Sigmoid colon (tissue), 7 donors: ENCODE data around the gene PHOX2A. TPM values are rescaled to one million over a fixed set of nuclear protein-coding genes. Genes with fewer than 3 reads are reported as not detected.
A peak's percentile ranks its signal among the peaks of the same experiment; 100 is the strongest.
"Not testable (repeated sequence)": the region's sequence is repeated elsewhere in the genome, so short reads cannot be mapped to it uniquely, and the experiment has no call there.

Experiments
- DNase-seq: peaks from one replicate; pipeline ENCODE4 v3.0.0-alpha.2; 2019
- H3K27ac ChIP-seq, 4 donors: fragments of 200-600 bp; sonication (generic); one replicate each; pipeline ENCODE4 v1.5.1; 2016 to 2019; ENCODE audit warnings: mild to moderate bottlenecking in 1 of 4
- H3K27me3 ChIP-seq, 3 donors: fragments of 200-600 bp; sonication (generic); one replicate each; pipeline ENCODE4 v1.5.1; 2019; ENCODE audit warnings: mild to moderate bottlenecking in 1 of 3
- H3K36me3 ChIP-seq, 4 donors: fragments of 200-600 bp; sonication (generic); one replicate each; pipeline ENCODE4 v1.5.1; 2016 to 2019
- H3K4me1 ChIP-seq, 4 donors: fragments of 200-600 bp; sonication (generic); one replicate each; pipeline ENCODE4 v1.5.1; 2017 to 2019
- H3K4me3 ChIP-seq, 4 donors: fragments of 200-600 bp; sonication (generic); one replicate each; pipeline ENCODE4 v1.5.1; 2017 to 2019; ENCODE audit warnings: mild to moderate bottlenecking in 2 of 4, moderate library complexity in 1 of 4
- H3K9me3 ChIP-seq, 4 donors: fragments of 200-600 bp in 3 of 4; sonication (generic) in 3 of 4; one replicate each; pipeline versions ENCODE4 v1.5.1 to v1.6.1; 2013 to 2019
- CTCF ChIP-seq, 4 experiments: fragments of 450-650 bp in 3 of 4; fragments of 200-600 bp in 1 of 4; IDR thresholded peaks; one replicate each; pipeline ENCODE4 v1.5.1; 2016 to 2019; ENCODE audit warnings: antibody characterized with exemption in 4 of 4, mild to moderate bottlenecking in 3 of 4, moderate library complexity in 2 of 4
- EP300 ChIP-seq, 4 donors: sonication (generic); formaldehyde crosslinking; IDR thresholded peaks; one replicate each; pipeline ENCODE4 v1.6.1; 2017; ENCODE audit warnings: antibody characterized with exemption in 4 of 4
- POLR2A ChIP-seq, 2 donors: fragments of 450-650 bp; IDR thresholded peaks; one replicate each; pipeline ENCODE4 v1.6.1; 2016; ENCODE audit warnings: antibody characterized with exemption in 2 of 2, mild to moderate bottlenecking in 2 of 2, moderate library complexity in 2 of 2
- POLR2AphosphoS5 ChIP-seq, 4 donors: sonication (generic); formaldehyde crosslinking; IDR thresholded peaks; one replicate each; pipeline ENCODE4 v1.6.1; 2017; ENCODE audit warnings: antibody characterized with exemption in 4 of 4
- WGBS, 2 donors: extraction: QIAGEN DNeasy Blood & Tissue Kit; methylation state at CpG; one replicate each; pipeline ENCODE4 v1.1.7; 2013; 5-methylcytosine and 5-hydroxymethylcytosine counted together
- intact Hi-C: fragments of 100-400 bp; cut with DNase I; formaldehyde crosslinking; loops from one replicate; pipeline ENCODE4 v1.15.1; 2023
- polyA plus RNA-seq, 3 donors: library from polyadenylated mRNA; stranded (reverse); fragments of 200-250 nt; gene quantifications; one replicate each; pipeline ENCODE4 v1.2.3, GENCODE V29; 2013
- total RNA-seq, 4 donors: library from RNA; depleted of rRNA; stranded (reverse); fragments of >200 nt; gene quantifications; one replicate each; pipeline ENCODE4 v1.1.0, GENCODE V29; 2016
- donor health status: healthy with polysubstance abuse.
- donor health status: Bipolar disorder and iron deficiency.
- donor health status: healthy.

PHOX2A gene
- total RNA-seq (1 to 10 TPM in 1 of 4 donors, under 1 TPM in 2, not detected in 1; 0.41 to 2.9 (median 0.82) TPM), polyA plus RNA-seq (1 to 10 TPM in 1 of 3 donors, not detected in 2; 1.7 TPM)

DNA sequence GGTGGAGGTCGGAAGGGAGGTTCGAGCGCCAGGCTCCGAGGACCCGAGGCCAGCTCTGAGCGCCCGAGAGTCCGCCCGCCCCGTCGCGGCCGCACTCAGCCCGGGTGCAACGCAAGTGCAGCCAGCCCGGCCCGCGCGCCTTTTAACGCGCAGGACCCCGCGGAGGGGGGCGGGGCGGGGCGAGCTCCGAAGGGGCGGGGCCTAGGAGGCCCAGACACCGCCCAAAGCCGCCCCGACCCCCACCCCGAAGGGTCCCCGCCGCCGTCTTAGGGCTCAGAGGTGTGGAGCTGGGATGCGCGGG lies at the start of gene PHOX2A:
TSS of gene PHOX2A (minus strand) at position 117 of the 301 bp plus-strand sequence. CDS start 172 bp downstream, outside the sequence.
- peak within 1 kb of the TSS in 2 of 4 donors; percentile 10 to 18 for H3K4me3 ChIP-seq
- H3K36me3 ChIP-seq, result no peaks in the 10 kb centered on the region
- no peak for TF ChIP-seq POLR2AphosphoS5 (IDR thresholded peaks at IDR 0.05)
- no peak for TF ChIP-seq CTCF (IDR thresholded peaks at IDR 0.05)
- no peak for TF ChIP-seq EP300 (IDR thresholded peaks at IDR 0.05)
- TF ChIP-seq POLR2A (IDR thresholded peaks at IDR 0.05), result no peak
- no peaks in the 10 kb centered on the region for H3K9me3 ChIP-seq
- intact Hi-C loops, result loop anchor here (5.0 kb wide), 1 partner anchor 168 kb away; no protein-coding TSS in a partner anchor
- DNase-seq, result no peak
- H3K4me1 ChIP-seq, result peaks cover 0 to 37% (median 32%) of the 10 kb centered on the region in 4 donors
- no peak within 1 kb of the TSS for H3K27ac ChIP-seq
- peaks cover 30 to 80% (median 51%) of the 10 kb centered on the region in 3 donors for H3K27me3 ChIP-seq
- 5 to 13% methylated on average over 37 of the region's 37 CpGs for WGBS, 2 donors

DNA sequence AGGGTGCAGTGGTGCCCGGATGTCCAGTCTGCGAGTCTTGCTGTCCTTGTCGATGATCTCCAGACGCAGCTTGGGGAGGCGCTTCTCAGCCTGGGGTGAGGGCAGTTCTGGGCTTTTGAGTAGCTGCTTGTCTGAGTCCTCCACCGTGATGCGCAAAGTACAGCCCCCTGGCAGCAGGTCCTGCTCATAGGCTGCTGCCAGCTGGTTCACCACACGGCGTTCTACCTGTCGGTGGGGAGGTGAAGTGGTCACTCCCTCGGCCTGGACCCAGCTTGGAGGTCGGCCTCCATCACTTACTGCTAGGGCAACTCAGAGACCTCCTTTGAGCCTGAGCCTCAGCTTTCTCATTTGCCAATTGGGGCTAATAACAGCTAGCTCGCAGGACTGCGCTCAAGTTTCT lies 49.4 kb upstream of the PHOX2A start:
- intact Hi-C loops, result no loop called here
- no peak overlapping the region for H3K27ac ChIP-seq
- H3K27me3 ChIP-seq, result no peaks in the 10 kb centered on the region
- no peaks in the 10 kb centered on the region for H3K9me3 ChIP-seq
- WGBS, 2 donors, result 96 to 97% methylated on average over 14 of the region's 14 CpGs
- DNase-seq, result no peak
- H3K36me3 ChIP-seq, result peaks cover 0 to 46% (median 11%) of the 10 kb centered on the region in 4 donors
- no peaks in the 10 kb centered on the region for H3K4me1 ChIP-seq
- TF ChIP-seq POLR2A (IDR thresholded peaks at IDR 0.05) (no peak), EP300 (IDR thresholded peaks at IDR 0.05) (no peak), CTCF (IDR thresholded peaks at IDR 0.05) (no peak), POLR2AphosphoS5 (IDR thresholded peaks at IDR 0.05) (no peak)
- H3K4me3 ChIP-seq, result no peak overlapping the region

DNA sequence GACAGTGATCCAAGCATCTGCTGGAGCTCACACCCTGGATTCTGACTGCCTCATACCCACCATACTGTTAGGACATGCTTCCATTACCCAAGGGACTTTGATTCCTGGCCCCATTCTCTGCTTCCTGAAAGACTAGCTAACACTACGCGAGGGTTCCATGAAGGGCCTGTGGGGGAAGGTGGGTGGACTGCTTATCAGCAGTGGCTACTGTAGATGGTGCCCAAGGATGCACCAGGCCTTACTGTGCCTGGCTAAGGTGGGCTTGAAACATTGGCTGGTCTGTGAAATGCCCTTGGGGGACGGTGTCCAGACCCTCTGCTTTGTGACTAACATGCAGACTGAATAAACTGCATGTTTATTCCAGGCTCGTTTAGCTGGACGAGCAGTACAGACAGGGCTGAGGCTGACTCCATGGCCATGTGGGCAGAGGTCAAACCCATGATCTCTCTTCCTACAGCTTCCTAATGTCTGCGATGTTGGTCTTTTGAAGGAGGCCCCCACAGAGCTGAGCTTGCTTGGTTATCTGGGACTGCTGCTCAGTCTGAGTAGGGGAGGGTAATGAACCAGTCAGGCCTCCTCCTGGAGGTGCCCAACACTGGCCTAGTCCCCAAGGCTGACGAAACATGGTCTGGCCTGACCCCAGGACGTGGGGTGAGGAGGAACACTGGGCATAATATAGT lies 48.3 kb upstream of the PHOX2A start:
- no peaks in the 10 kb centered on the region for H3K4me1 ChIP-seq

DNA sequence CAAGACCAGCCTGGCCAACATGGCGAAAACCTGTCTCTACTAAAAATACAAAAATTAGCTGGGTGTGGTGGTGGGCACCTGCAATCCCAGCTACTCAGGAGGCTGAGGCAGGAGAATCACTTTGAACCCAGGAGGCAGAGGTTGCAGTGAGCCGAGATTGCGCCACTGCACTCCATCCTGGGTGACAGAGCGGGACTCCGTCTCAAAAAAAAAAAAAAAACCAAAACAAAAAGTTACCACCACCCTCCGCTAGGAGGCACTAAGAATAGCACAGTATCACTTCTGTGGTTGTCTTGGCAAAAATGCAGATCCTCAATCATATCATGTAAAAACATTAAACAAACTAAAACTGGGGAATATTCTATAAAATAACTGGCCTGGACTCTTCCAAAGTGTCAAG lies 46.8 kb upstream of the PHOX2A start:
- 77 to 83% methylated on average over 6 of the region's 6 CpGs for WGBS, 2 donors
- H3K27me3 ChIP-seq, intact Hi-C loops, H3K27ac ChIP-seq, DNase-seq, H3K4me1 ChIP-seq, H3K9me3 ChIP-seq, H3K4me3 ChIP-seq: not testable (repeated sequence)
- peak in 2 of 4 experiments; percentile 10 to 24 for TF ChIP-seq CTCF (IDR thresholded peaks at IDR 0.05)
- H3K36me3 ChIP-seq, result peaks cover 0 to 24% (median 7%) of the 10 kb centered on the region in 4 donors

More for the DNA sequence above, 48.3 kb upstream of the PHOX2A start:
- intact Hi-C loops, result no loop called here
- H3K27ac ChIP-seq, result no peak overlapping the region
- TF ChIP-seq EP300 (IDR thresholded peaks at IDR 0.05), result no peak
- no peak for TF ChIP-seq POLR2A (IDR thresholded peaks at IDR 0.05)
- TF ChIP-seq CTCF (IDR thresholded peaks at IDR 0.05), result no peak
- no peak for TF ChIP-seq POLR2AphosphoS5 (IDR thresholded peaks at IDR 0.05)
- no peaks in the 10 kb centered on the region for H3K27me3 ChIP-seq
- 81 to 87% methylated on average over 8 of the region's 8 CpGs for WGBS, 2 donors
- H3K9me3 ChIP-seq, result no peaks in the 10 kb centered on the region
- peaks cover 0 to 39% (median 11%) of the 10 kb centered on the region in 4 donors for H3K36me3 ChIP-seq
- H3K4me3 ChIP-seq, result no peak overlapping the region
- no peak for DNase-seq

DNA sequence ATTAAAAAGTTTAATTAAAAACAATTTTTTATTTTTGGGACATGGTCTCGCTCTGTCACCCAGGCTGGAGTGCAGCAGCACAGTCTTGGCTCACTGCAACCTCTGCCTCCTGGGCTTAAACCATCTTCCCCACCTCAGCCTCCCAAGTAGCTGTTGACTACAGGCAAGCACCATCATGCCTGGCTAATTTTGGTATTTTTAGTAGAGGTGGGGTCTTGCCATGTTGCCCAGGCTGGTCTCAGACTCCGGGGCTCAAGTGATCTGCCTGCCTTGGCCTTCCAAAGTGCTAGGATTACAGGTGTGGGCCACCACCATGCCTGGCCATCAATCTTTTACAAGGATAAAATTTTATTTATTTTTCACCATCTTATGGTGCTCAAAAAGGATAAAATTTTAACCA lies 43.3 kb upstream of the PHOX2A start:
- peaks cover 0 to 19% (median 0%) of the 10 kb centered on the region in 3 donors for H3K27me3 ChIP-seq
- WGBS, 2 donors, result 91 to 96% methylated on average over 2 of the region's 2 CpGs
- no peaks in the 10 kb centered on the region for H3K36me3 ChIP-seq

More for the DNA sequence above, 43.3 kb upstream of the PHOX2A start:
- Histone ChIP-seq H3K4me3 (no peak overlapping the region), H3K9me3 (no peaks in the 10 kb centered on the region), H3K27ac (no peak overlapping the region), H3K4me1 (no peaks in the 10 kb centered on the region)
- DNase-seq, result no peak
- intact Hi-C loops, result no loop called here
- TF ChIP-seq EP300 (IDR thresholded peaks at IDR 0.05) (no peak), CTCF (IDR thresholded peaks at IDR 0.05) (no peak), POLR2A (IDR thresholded peaks at IDR 0.05) (no peak), POLR2AphosphoS5 (IDR thresholded peaks at IDR 0.05) (no peak)
